ENCODE data around the gene PEF1. TPM values are rescaled to one million over a fixed set of nuclear protein-coding genes. Genes with fewer than 3 reads are reported as not detected.

PEF1 gene, protein sequence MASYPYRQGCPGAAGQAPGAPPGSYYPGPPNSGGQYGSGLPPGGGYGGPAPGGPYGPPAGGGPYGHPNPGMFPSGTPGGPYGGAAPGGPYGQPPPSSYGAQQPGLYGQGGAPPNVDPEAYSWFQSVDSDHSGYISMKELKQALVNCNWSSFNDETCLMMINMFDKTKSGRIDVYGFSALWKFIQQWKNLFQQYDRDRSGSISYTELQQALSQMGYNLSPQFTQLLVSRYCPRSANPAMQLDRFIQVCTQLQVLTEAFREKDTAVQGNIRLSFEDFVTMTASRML
- total RNA-seq: 34.9 TPM
- long read RNA-seq, transcript PEF1-201 (5 exons, 1,629 nt): major isoform, 28 of 32 reads
- long read RNA-seq, partial matches to known transcripts: 2 of 32 reads
- long read RNA-seq, other reads (novel, unspliced or antisense): 0 of 32 reads

DNA sequence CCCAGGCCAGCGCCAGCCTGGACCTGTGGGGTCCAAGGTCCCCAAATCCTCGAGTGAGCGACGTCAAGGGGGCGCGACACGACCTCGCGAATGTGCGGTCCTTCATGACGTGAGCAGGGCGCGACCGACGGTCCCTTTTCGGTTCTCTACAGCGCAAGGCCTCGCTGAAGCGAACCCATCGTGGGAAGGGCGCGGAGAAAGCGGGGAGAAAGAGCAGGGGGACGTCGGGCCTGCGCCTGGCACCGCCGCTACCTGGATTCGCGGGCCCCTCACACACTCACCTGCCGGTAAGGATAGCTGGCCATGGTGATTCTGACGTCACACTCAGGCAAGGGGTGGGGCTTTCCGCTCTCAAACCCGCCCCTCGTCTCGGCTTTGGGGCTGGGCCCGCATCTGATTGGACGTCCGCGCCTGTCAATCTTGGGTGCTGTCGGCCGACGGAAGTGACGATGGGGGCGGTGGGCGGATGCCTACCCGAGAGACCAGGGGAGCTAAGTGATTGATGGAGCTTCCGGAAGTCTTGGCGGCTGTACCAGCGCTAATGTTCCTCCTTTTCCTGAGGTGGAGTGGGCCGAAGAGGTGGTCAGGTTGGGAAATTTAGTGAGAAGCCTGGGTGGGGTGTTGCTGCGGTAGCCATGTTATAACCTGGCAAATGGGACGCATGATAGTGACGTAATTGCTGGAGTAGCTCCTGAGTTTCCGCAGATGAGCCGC is at the start of gene PEF1:
Gene PEF1 (minus strand): TSS at position 317 of the 714 bp plus-strand sequence. CDS start 12 bp downstream, at position 305.
- intact Hi-C loops (cut with DNase I): no loop called here
- peak; percentile 96 for ATAC-seq

DNA sequence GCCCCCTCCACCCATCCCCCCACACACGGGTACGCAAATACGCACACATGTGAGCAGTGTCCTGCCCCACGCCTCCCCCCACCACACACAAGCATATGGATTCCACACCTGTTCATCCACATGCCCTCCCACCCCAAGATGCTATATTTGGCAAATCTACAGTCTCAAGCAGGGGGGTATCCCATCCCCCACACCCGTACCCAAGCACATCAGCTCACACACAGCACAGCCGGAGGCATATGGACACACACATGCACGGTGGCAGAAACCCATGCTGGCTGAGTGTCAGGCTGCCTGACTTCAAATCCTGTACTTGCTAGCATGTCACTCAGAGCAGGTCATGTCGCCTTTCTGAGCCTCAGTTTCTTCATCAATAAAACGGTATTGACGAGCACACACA is 48.6 kb upstream of the PEF1 start:
- intact Hi-C loops (cut with DNase I): no loop called here
- no peak for ATAC-seq
- DNase-seq (ENCODE audit: missing footprints): no peak

More for the DNA sequence above, at the start of gene PEF1:
- DNase-seq (ENCODE audit: missing footprints): peak; percentile 99

DNA sequence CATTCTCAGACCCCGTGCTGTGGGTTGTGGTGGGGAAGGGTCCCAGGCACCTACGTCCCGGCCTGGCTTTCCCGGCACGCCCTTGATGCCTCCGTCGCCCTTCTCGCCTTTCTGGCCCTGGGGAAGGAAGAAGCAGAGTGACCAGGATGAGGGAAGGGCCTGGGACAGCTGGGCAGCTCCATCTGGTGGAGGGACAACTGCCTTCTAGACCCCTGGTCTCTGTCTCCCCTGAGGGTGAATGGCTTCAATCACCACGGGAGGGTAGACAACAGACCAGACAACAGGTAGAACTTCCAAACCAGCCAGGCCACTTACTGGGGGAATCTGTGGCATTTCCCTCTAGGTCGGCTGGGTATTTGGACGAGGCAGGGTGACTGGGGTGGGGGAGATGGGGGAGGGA is 47.3 kb upstream of the PEF1 start:
- ATAC-seq: no peak
- no peak for DNase-seq (ENCODE audit: missing footprints)
- intact Hi-C loops (cut with DNase I): no loop called here

DNA sequence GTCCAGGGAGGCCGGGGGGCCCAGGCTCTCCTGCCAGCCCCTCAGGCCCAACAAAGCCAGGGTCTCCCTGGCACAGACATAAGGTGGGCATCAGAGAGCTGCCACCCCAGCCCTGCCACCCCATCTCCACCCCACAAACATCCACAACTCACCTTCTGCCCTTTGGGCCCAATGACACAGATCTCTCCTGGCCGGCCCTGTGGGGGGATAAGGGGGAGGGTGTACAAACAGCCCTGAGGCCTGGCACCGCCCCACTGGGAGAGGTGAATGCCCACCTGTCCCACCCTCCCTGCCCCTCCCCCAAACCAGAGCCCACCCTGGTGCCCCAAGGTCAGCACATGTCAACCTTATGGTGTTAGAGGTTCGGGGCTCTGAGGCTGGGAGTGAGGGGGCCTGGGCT is 46.8 kb upstream of the PEF1 start:
- intact Hi-C loops (cut with DNase I): no loop called here
- ATAC-seq (no peak), DNase-seq (ENCODE audit: missing footprints) (no peak)

DNA sequence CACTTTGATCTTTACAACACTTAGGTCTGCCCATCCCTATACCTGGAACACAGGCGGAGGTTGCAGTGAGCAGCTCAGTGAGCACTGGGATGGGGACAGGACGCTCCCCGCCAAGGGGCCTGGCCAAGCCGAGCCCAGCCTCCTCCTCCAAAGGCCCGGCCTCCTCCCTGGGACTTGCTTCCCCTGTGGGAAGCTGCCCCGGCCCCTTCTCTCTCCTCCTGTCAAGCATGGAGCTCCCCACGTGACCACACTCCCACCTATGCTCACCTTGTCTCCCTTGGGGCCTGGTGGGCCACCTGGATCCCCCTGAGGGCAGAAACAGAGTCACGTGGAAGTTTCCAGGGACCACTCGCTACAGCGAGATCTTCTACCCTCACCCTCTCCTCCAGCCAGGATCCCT is 46.2 kb upstream of the PEF1 start:
- intact Hi-C loops (cut with DNase I): no loop called here
- DNase-seq (ENCODE audit: missing footprints) (no peak), ATAC-seq (no peak)

DNA sequence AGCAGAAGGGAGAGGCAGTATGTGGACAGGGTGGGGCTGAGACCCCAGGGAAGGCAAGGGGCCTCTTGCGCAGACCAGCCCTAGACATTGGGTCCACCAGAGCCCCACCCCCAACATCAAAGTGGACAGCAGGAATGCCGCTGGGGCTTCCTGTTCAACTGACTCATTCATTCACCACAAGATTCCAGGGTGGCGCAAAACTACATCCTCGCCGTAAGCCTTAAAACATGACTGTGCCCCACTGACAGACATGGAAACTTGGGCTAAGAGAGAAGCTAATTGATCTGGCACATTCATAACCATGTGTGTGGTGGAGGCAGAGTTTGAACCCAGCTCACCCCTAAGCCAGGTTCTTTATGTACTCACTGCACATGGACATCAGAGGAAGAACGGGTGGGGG is 45.2 kb upstream of the PEF1 start:
- intact Hi-C loops (cut with DNase I): no loop called here
- no peak for ATAC-seq
- no peak for DNase-seq (ENCODE audit: missing footprints)

DNA sequence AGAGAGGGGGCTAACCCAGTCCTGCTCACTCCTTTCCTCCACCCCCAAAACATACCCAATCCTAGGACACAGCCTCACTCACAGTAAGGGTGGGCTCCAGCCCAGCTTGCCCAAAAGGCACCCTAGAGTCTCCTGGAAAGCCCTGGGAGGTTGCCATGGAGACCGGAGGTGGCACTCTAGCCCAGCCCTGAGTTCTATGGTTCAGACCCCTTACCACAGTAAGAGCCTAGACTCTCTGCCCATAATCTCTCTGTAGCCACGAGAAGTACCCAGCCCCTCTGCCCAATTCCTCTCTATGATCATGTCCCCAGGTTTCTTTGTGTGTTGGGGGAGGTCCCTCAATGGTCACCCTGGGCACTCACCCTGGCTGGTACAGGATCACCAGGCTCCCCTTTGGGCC is 44.7 kb upstream of the PEF1 start:
- ATAC-seq (no peak), DNase-seq (ENCODE audit: missing footprints) (no peak)
- intact Hi-C loops (cut with DNase I): no loop called here

DNA sequence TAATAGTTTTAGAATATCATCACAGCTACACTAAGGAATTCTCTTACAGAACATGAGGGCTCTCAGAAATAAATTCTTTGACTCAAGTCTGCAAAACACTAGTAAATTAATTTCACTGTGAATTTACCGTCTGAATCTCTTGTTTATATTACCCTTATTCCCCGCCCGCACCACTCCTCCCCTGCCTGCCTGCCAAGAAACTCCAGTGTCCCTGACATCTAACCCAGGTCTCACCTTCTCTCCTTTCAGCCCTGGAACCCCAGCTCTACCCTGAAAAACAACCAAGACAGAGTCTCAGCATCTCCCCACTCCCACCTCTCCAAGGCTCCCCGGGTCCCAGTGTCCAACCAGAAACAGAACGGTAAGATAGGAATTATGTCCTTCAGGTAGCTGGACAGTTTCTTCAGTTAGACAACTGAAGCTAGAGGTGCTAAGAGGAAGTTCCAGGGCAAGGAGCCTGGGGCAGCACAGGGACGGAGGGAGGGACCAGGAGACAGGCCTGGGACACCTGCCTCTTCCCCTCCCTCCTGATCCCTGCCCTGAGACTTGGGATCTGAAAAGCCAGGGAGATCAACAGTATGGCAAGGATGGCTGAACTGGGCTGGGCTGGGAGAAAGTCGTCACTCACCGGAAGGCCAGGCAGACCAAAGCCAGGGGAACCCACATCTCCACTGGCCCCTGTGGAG is 43.7 kb upstream of the PEF1 start:
- DNase-seq (ENCODE audit: missing footprints): no peak
- intact Hi-C loops (cut with DNase I): no loop called here
- no peak for ATAC-seq

DNA sequence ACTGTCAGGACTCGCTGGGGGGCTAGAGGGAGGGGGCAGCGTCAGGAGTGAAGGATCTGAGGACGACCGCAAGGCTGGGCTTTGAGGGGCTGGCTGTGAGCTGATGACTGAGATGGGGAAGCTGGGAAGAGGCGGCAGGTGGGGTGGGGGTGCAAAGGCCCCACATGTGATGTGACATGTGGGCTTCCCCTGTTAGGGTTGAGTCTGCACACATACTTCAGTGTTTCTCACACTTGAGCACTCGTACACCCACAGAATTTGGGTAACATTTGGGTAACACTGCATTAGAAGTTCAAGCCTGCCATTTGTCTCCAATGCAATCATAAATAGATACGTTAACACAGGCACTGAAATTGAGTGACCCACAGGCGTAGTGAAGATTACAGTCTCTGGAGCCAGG is 42.9 kb upstream of the PEF1 start:
- intact Hi-C loops (cut with DNase I): no loop called here
- DNase-seq (ENCODE audit: missing footprints) (no peak), ATAC-seq (no peak)

DNA sequence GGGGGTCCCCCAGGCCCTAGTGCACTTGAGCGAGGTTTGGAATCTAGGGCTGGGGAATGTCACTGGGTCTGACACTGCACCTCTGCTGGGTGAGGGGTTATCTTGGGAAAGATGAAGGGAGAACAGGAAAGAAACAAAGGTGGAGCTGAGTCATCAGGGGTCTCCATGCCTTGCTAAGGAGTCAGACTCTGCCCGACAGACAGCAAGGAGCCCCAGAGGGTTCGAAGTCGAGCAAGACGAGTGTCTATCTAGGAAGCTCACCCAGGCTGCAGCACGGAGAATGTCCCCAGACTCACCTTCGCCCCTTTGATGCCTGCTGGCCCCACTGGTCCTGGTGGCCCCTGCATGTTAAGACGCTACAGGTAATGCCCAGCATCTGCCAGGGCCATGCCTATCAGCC is 41.1 kb upstream of the PEF1 start:
- no peak for ATAC-seq
- peak; percentile 30 for DNase-seq (ENCODE audit: missing footprints)
- intact Hi-C loops (cut with DNase I): no loop called here

DNA sequence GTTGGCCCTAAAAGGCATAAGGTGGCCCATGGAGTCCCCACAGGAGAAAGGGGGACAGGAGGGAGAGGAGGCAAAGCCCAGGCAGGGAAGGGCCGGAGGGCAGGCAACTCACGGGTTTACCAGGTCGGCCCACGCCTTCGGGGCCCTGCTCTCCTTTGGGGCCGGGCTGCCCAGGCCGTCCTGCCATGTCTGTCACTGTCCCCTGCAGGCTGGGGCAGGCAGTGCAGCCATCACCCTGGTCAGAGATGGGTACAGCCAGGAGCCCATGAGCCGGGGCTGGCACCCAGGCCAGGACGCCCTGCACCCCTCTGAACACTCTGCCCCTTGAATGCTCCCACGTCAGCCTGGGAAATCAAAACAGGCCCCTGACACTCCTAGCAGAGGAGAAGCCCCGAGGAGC is 39.3 kb upstream of the PEF1 start:
- DNase-seq (ENCODE audit: missing footprints) (no peak), ATAC-seq (no peak)

DNA sequence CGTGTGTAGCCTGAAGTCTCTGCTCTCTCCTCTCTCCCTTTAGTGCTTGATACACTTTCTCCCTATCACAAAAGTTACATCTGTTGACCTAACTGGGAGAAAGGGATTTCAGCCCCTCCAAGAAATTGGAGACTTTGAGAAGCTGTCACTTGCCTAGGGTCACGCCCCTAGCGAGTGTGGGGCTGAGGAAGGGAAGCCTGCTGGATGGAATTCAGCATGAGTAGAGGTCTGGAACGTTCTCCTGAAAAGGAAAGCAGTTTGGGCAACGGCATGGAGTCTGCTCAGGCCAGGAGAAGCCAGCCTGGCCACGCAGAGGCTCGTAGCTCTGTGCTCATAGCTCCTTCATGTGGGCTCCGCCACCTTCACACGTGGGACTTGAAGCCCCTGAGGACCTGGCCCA is 36.7 kb upstream of the PEF1 start:
- DNase-seq (ENCODE audit: missing footprints): no peak
- ATAC-seq: no peak
- intact Hi-C loops (cut with DNase I): no loop called here

More for the DNA sequence above, 39.3 kb upstream of the PEF1 start:
- intact Hi-C loops (cut with DNase I): no loop called here

DNA sequence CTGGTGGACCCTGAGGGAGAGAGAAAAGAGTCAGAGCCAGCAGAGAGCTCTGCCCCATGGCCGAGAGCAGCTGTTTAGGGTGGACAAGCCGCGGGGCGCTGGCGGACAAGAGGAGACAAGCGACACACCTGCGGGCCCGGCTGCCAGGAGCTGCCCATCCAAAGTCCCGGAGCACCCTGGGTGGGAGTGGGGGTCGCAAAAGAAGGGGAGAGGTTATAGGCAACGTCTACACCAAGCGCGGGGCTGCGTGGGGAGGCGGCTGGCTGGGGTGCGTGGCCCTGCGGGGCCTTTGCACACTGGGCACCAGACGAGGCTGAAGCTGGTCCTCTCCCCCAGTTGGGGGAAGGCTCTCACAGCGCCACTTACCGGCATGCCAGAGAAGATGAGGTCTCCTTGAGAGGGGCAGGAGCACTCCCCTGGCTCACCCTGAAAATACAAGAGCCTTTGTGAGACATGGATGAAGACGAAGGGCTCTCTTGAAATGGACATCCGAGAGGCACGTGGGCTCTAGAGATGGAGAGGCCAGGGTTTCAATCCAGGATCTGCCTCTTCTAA is 35.1 kb upstream of the PEF1 start:
- DNase-seq (ENCODE audit: missing footprints) (no peak), ATAC-seq (no peak)
- intact Hi-C loops (cut with DNase I): no loop called here

DNA sequence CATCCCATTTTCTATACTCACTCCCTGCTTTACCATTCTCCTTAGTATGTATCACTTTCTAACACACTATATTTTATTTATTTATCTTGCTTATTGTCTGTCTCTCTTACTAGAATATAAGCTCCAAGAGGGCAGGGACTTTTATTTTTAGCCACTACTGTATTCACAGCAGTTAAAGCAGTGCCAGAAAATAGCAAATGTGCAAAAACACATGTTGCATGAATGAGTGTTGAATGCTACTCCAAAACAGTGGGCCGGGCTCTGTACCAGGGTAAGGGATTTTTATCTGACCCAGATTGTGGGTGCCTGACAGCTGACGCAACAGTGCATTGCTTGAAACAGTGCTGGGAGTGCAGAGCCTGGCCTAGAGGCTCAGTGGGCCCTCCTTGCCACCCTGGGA is 34.4 kb upstream of the PEF1 start:
- intact Hi-C loops (cut with DNase I): no loop called here
- DNase-seq (ENCODE audit: missing footprints) (no peak), ATAC-seq (no peak)

DNA sequence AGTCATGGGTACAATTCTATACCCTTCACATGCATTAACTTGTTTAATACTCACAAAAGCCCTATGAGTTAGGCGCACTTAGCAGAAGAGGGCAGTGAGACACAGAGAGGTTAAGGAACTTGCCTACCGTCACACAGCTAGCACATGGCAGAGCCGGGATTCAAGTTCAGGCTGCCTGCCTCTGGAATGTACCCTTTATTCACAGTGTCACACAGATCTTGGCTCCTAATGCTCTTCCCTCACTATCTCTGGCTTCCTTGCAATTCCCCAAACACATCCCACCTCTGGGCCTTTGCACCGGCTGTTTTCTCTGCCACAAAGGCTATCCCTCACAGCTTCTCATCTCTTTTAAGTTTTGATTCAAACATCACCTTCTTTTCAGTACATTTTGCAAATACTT is 34.0 kb upstream of the PEF1 start:
- intact Hi-C loops (cut with DNase I): no loop called here

DNA sequence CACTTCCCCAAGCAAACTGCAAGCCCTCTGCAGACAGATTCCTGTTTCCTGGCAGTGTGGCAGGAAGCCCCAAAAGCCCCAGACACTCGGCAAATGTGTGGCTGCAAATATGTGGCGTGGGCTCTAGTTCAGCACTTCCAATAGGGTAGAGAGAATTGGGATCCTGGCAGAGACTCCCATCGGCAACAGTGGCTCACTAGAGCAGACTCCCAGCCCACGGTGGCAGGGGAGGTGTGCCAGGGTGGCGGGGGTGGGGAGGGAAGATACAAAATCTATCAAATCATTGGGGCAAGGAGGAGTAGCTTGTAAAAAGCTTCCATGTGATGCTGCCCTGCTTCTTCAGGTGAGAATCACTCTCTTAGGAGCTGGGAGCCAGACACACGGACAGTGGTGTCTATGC is 33.3 kb upstream of the PEF1 start:
- intact Hi-C loops (cut with DNase I): no loop called here
- no peak for ATAC-seq
- DNase-seq (ENCODE audit: missing footprints): no peak

More for the DNA sequence above, 34.0 kb upstream of the PEF1 start:
- no peak for ATAC-seq
- DNase-seq (ENCODE audit: missing footprints): no peak

DNA sequence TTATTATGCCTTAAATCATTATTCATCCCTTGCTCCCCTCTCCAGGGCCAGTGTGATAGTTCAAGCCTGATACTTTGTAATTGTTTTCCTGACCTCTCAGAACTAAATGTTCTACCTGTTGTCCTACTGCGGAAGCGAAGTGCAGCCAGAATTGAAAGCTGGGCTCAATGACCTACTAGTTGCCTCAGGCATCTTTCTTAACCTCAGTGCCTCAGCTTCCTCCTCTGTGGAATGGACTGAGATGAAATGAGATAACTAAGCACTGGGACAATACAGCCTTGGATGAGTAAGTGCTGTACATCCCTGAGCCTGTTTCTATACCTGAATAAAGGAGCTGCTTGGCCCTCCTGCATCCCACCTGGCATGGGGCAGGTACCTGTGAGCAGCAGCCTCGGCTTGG is 32.7 kb upstream of the PEF1 start:
- no peak for DNase-seq (ENCODE audit: missing footprints)
- intact Hi-C loops (cut with DNase I): no loop called here
- no peak for ATAC-seq

DNA sequence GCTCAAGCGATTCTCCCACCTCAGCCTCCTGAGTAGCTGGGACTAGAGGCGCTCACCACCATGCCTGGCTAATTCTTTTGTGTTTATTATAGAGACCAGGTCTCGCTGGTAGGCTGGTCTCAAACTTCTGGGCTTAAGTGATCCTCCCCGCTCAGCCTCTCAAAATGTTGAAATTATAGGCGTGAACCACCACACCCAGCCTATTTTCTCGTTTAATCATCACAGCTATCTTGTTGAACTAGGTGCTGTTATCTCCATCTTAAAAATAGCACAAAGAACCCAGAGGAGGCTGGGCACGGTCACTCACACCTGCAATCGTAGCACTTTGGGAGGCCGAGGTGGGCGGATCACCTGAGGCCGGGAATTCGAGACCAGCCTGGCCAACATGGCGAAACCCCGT is 31.1 kb upstream of the PEF1 start:
- DNase-seq (ENCODE audit: missing footprints): peak; percentile 27
- intact Hi-C loops (cut with DNase I): no loop called here

DNA sequence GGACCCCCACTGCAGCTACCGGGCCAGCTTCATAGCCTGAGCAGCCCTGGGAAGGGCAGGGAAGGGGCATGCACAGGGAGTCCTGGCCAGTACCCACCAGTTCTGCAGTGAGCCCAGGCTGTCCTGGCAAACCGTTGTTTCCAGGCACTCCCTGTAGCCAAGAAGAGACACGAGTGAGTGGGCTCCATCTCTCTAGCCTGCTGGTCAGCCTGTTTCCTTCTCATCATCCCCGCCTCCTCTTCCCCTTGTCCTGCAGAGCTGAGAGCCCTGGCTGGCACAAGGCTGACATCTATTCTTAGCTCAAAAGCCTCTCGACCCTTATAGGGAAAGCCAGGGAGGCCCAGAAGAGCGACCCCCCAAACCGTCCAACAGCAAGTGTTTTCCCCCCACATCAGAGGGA is 30.5 kb upstream of the PEF1 start:
- ATAC-seq (peak; percentile 51), DNase-seq (ENCODE audit: missing footprints) (peak; percentile 65)
- intact Hi-C loops (cut with DNase I): no loop called here

More for the DNA sequence above, 31.1 kb upstream of the PEF1 start:
- no peak for ATAC-seq
